Keratinocyte (primary cell): ENCODE data around the gene SLC2A5. TPM values are rescaled to one million over a fixed set of nuclear protein-coding genes. Genes with fewer than 3 reads are reported as not detected.

Source experiments
- DNase-seq: peaks from one replicate; pipeline ENCODE4 v3.0.0-alpha.2; 2011; ENCODE audit warnings: low read depth, missing footprints, low spot score
- FAIRE-seq: peaks from 2 replicates; lab custom pipeline; 2011; peaks lifted over from hg19 to GRCh38; lab: Jason Lieb, UNC
- H2AFZ ChIP-seq: 2 replicates; pipeline ENCODE4 v1.6.0; 2012; ENCODE audit warnings: low read length, control low read depth, inconsistent platforms; ENCODE audit not compliant: control insufficient read depth
- H3K27ac ChIP-seq: 2 replicates; pipeline ENCODE4 v1.5.1; 2011; ENCODE audit warnings: low read length; ENCODE audit not compliant: control insufficient read depth, insufficient read depth
- H3K27me3 ChIP-seq: 3 replicates; pipeline ENCODE4 v1.6.0; 2011; ENCODE audit warnings: low read length; ENCODE audit not compliant: control insufficient read depth, insufficient read depth; ENCODE audit errors: extremely low read depth
- H3K36me3 ChIP-seq, 2 experiments: 2 replicates in 1 of 2; 3 replicates in 1 of 2; pipeline ENCODE4 v1.5.1; 2011; ENCODE audit warnings: low read length in 2 of 2, mild to moderate bottlenecking in 1 of 2; ENCODE audit not compliant: control insufficient read depth in 2 of 2, insufficient read depth in 2 of 2; ENCODE audit errors: extremely low read depth in 1 of 2
- H3K4me1 ChIP-seq: 3 replicates; pipeline ENCODE4 v1.5.1; 2011; ENCODE audit warnings: low read length; ENCODE audit not compliant: control insufficient read depth, insufficient read depth; ENCODE audit errors: extremely low read depth
- H3K4me2 ChIP-seq: 3 replicates; pipeline ENCODE4 v1.6.0; 2011; ENCODE audit warnings: low read depth, low read length; ENCODE audit not compliant: control insufficient read depth, insufficient read depth; ENCODE audit errors: extremely low read depth
- H3K4me3 ChIP-seq, 3 experiments: fragments of 200-600 bp in 1 of 3; sonication (generic) in 1 of 3; 2 replicates in 2 of 3; 3 replicates in 1 of 3; pipeline ENCODE4 v1.5.1; 2011 to 2016; ENCODE audit warnings: low read length in 3 of 3, mild to moderate bottlenecking in 3 of 3, control low read depth in 2 of 3, inconsistent platforms in 1 of 3, low read depth in 1 of 3, mixed read lengths in 1 of 3, mixed run types in 1 of 3, moderate library complexity in 1 of 3; ENCODE audit not compliant: control insufficient read depth in 2 of 3, insufficient read depth in 2 of 3; ENCODE audit errors: extremely low read depth in 1 of 3
- H3K79me2 ChIP-seq: 2 replicates; pipeline ENCODE4 v1.6.0; 2012; ENCODE audit warnings: low read length; ENCODE audit not compliant: control insufficient read depth, insufficient read depth
- H3K9ac ChIP-seq: 3 replicates; pipeline ENCODE4 v1.6.0; 2011; ENCODE audit warnings: low read length; ENCODE audit not compliant: control insufficient read depth, insufficient read depth; ENCODE audit errors: extremely low read depth
- H3K9me1 ChIP-seq: 3 replicates; pipeline ENCODE4 v1.6.0; 2011; ENCODE audit warnings: low read length; ENCODE audit not compliant: control insufficient read depth, insufficient read depth; ENCODE audit errors: extremely low read depth
- H3K9me3 ChIP-seq: 2 replicates; pipeline ENCODE4 v1.5.1; 2012; ENCODE audit warnings: low read depth, low read length; ENCODE audit not compliant: control insufficient read depth
- H4K20me1 ChIP-seq: 3 replicates; pipeline ENCODE4 v1.6.0; 2011; ENCODE audit warnings: low read length; ENCODE audit not compliant: control insufficient read depth, insufficient read depth; ENCODE audit errors: extremely low read depth
- CTCF ChIP-seq, 3 experiments: IDR thresholded peaks in 1 of 3; conservative IDR thresholded peaks in 1 of 3; optimal IDR thresholded peaks in 1 of 3; 2 replicates in 2 of 3; 3 replicates in 1 of 3; pipeline versions ENCODE3 to v1.5.1; 2011; ENCODE audit warnings: low read length in 3 of 3, mild to moderate bottlenecking in 3 of 3, moderate library complexity in 2 of 3, control low read depth in 1 of 3, inconsistent platforms in 1 of 3; ENCODE audit not compliant: insufficient read depth in 2 of 3; ENCODE audit errors: extremely low read depth in 1 of 3
- EZH2 ChIP-seq: IDR thresholded peaks from one replicate; pipeline ENCODE4 v1.6.1; 2012; ENCODE audit warnings: inconsistent platforms, mild to moderate bottlenecking, low read length, moderate library complexity
- dilution Hi-C: fragments of 300-500 bp; cut with MboI; formaldehyde crosslinking; loops from one replicate; pipeline ENCODE4 v1.7.0; 2020; ENCODE audit warnings: low sequenced_read_pairs; ENCODE audit not compliant: extremely low pct_ligation_motif_present
- polyA plus RNA-seq, 5 experiments: library from polyadenylated mRNA; depleted of rRNA in 3 of 5; stranded (reverse) in 3 of 5; stranded (forward) in 1 of 5; unstranded in 1 of 5; fragments of >200 nt; gene quantifications; 1 replicate in 1 of 5; 2 replicates in 3 of 5; 3 replicates in 1 of 5; pipeline versions ENCODE4 v1.2.1 to v1.2.3, GENCODE V29; 2011 to 2012; ENCODE audit warnings: missing spikeins in 2 of 5, low read depth in 1 of 5, low replicate concordance in 1 of 5

Gene SLC2A5
- polyA plus RNA-seq, 1 donor (not counting 4 experiments of a cell fraction or from before 2014, with no cell fraction given): 0.77 TPM

GRCh38 chr1:9019896-9020295, 49.5 kb downstream of the SLC2A5 start:
- Histone ChIP-seq H3K9me1 (no peaks in the 10 kb centered on the region), H3K27ac (no peak overlapping the region), H3K79me2 (no peaks in the 10 kb centered on the region), H3K4me3 (no peak overlapping the region), H3K4me1 (no peaks in the 10 kb centered on the region), H3K9me3 (no peaks in the 10 kb centered on the region), H3K9ac (no peak overlapping the region), H4K20me1 (no peaks in the 10 kb centered on the region), H3K36me3 (no peaks in the 10 kb centered on the region), H3K4me2 (no peak overlapping the region), H2AFZ (no peak overlapping the region), H3K27me3 (no peaks in the 10 kb centered on the region)
- TF ChIP-seq EZH2: no peak
- TF ChIP-seq CTCF (optimal IDR thresholded peaks at IDR 0.05 in 1 of 3, IDR thresholded peaks at IDR 0.05 in 1 of 3, conservative IDR thresholded peaks at IDR 0.05 in 1 of 3; ENCODE audit: extremely low read depth in 1 of 3, insufficient read depth in 2 of 3, low read length in 3 of 3): no peak
- DNase-seq (no peak), FAIRE-seq (no peak)
- dilution Hi-C loops: no loop called here

- Histone ChIP-seq H3K4me1 (no peaks in the 10 kb centered on the region), H3K4me3 (no peak overlapping the region), H3K9ac (no peak overlapping the region), H3K79me2 (no peaks in the 10 kb centered on the region), H3K4me2 (no peak overlapping the region), H3K36me3 (no peaks in the 10 kb centered on the region), H2AFZ (no peak overlapping the region), H3K9me1 (no peaks in the 10 kb centered on the region), H3K27me3 (no peaks in the 10 kb centered on the region), H3K27ac (no peak overlapping the region), H3K9me3 (no peaks in the 10 kb centered on the region), H4K20me1 (no peaks in the 10 kb centered on the region)
- no peak for TF ChIP-seq EZH2
- no peak for TF ChIP-seq CTCF (optimal IDR thresholded peaks at IDR 0.05 in 1 of 3, IDR thresholded peaks at IDR 0.05 in 1 of 3, conservative IDR thresholded peaks at IDR 0.05 in 1 of 3; ENCODE audit: extremely low read depth in 1 of 3, insufficient read depth in 2 of 3, low read length in 3 of 3)
- DNase-seq (no peak), FAIRE-seq (no peak)
- dilution Hi-C loops: no loop called here
Measured at GRCh38 chr1:9018333-9018732, 51.1 kb downstream of the SLC2A5 start.
